Fibroblast of peridontal ligament (primary cell): ENCODE data around the gene RBM12.

Source experiments
- DNase-seq: peaks from one replicate; pipeline ENCODE4 v3.0.0-alpha.2; 2010; ENCODE audit errors: extremely low read depth

RBM12 gene

DNA sequence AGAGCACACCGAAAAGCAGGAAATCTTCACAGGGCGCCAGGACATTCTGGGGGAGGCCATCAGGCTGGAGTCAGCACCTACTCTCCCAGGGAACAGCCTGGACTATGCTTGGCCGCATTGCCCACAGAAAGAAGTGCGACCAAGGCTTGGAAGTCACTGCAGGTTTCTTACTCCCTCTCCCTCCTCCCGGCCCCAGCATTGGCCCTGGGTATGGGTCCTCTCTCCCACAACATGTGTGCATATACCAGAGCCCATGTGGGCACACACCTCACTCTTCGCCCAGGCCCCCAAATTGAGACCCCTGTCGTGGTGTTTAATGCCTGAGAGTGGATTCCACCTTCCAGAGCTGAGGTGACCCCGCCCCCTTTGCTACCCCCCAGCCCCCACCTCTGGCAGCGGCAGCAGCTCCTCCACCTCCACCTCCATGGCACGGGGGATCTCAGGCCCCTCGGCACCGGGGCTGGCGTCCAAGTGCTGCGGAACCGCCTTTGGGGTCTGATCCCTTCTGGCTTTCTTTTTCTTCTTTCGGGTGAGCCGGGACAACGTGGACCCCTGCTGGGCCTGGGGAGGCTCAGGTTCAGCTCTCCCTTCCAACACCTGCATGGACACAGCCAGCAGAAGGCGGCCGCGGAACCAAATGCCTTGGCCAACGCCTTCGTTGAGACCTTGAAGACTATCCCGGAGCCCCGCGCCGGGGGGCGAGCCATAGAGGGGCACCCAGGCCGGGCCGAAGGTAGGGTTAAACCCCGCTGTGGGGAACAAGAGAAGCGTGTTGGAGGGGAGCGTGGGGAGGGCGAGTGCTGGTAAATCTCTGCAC, 64.3 kb downstream of the RBM12 start:
- no peak for DNase-seq

- DNase-seq, result no peak
Observed at GRCh38 chr20:35599776-35600120, 65.0 kb downstream of the RBM12 start.
